ENCODE data around the gene SPI1.
"Not testable (repeated sequence)": the region's sequence is repeated elsewhere in the genome, so short reads cannot be mapped to it uniquely, and the experiment has no call there.

The SPI1 gene

GRCh38 chr11:47337229-47337924 is 41.0 kb downstream of the SPI1 start:
- DNase-seq: no peak

GRCh38 chr11:47336595-47336994 is 41.8 kb downstream of the SPI1 start:
- no peak for DNase-seq

DNA sequence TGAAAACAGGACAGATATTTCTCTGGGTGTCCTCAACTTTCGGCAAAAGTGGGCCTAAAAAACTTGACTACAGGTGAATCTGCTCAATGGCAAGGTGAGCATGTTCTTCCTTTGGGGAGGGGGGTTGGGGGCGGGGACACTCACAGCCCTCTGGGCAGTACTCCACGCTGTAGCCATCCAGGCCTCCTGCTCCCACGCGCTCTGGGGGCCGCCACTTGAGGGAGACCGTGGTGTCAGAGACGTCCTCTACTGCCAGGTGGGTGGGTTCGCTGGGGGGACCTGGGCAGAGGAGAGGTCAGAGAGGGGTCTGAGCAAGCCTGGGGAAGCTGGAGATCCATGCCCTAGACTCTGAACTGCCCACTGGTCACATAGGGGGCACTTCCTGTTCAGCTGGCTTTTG is 42.6 kb downstream of the SPI1 start:
- DNase-seq: no peak

GRCh38 chr11:47334699-47335411 is 43.5 kb downstream of the SPI1 start:
- DNase-seq: not testable (repeated sequence)

- DNase-seq: no peak
These were observed 44.4 kb downstream of the SPI1 start for GRCh38 chr11:47333886-47334443.

DNA sequence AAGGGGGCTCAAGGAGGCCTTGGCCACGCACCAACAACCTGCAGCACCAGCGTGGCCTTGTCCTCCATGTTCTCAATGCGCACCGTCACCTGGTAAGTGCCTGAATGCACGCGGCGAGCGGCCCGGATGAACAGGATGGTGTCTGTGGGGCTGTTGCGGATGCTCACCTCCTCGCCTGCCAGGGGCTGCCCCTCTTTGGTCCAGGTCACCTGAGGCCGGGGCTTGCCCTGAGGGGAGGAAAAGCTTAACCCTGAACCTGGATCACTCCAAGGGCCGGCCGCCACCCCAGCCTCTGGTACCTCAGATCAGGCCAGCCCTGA is 44.9 kb downstream of the SPI1 start:
- DNase-seq: no peak

- DNase-seq: no peak
These were observed 45.4 kb downstream of the SPI1 start for GRCh38 chr11:47332791-47333525.

DNA sequence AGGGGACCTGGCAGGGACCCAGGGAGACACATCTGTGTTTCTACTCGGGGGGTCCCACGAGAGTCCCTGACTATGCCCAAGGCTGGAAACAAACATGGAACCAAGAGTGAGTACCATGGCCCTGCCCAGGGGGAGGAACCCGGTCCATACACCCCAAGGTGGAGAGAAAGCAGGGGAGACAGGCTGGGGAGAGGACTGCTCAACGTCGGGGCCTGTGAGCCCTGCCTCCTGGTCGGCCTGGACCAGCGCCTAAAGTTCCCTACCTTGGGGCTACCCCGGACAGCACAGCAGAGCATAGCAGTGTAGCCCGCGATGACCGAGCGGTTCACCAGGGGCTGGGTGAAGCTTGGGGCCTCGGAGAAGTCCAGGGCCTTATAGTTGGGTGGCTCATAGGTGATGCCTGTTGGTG is 46.0 kb downstream of the SPI1 start:
- no peak for DNase-seq

- no peak for DNase-seq
These were observed 46.7 kb downstream of the SPI1 start for GRCh38 chr11:47331454-47332302.

DNA sequence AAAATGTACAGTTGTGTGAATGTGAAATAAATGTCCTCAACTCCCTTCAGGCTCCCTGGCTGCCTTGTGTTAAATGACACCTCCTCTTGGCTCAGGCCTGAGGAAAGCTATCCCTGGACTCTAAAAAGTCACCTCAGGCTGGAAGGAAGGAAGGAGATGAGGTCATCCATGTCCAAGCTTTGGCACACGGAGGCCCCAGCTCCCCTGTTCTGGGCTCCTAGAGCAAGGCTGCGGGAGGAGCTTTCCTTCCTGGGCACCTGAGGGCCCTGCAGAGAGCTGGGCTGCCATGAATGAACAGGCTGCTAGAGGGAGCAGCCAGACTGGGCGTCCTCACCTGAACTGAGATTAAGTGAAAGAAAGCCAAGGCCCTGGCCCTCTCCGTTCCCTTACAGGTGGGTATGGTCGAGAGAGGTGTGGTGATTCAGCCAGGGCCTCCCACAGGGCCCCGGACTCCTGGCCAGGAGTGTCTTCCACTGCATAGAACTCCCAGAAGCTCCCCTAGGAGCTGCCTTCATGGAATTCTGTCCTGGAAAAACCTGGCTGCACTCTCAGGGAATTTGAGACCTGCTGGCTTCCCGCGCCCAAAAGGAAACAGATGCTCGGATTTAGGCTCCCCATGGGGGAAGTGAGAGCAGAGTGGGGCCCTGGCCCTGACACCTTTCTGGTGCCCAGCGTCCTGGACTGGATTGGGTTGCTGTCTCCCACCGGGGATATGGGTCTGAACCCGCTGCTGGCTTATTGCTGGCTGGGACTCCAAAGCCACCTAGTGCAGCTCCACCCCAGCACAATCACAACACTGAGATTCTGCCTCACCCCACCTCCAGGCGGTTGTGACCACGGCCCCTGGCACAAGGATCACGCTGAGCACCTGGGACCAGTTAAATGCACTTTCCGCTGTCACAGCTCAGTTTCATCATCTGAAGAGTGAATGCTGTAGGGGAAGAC is 48.1 kb downstream of the SPI1 start:
- DNase-seq: peak; percentile 46

GRCh38 chr11:47329431-47329986 is 48.8 kb downstream of the SPI1 start:
- no peak for DNase-seq

DNA sequence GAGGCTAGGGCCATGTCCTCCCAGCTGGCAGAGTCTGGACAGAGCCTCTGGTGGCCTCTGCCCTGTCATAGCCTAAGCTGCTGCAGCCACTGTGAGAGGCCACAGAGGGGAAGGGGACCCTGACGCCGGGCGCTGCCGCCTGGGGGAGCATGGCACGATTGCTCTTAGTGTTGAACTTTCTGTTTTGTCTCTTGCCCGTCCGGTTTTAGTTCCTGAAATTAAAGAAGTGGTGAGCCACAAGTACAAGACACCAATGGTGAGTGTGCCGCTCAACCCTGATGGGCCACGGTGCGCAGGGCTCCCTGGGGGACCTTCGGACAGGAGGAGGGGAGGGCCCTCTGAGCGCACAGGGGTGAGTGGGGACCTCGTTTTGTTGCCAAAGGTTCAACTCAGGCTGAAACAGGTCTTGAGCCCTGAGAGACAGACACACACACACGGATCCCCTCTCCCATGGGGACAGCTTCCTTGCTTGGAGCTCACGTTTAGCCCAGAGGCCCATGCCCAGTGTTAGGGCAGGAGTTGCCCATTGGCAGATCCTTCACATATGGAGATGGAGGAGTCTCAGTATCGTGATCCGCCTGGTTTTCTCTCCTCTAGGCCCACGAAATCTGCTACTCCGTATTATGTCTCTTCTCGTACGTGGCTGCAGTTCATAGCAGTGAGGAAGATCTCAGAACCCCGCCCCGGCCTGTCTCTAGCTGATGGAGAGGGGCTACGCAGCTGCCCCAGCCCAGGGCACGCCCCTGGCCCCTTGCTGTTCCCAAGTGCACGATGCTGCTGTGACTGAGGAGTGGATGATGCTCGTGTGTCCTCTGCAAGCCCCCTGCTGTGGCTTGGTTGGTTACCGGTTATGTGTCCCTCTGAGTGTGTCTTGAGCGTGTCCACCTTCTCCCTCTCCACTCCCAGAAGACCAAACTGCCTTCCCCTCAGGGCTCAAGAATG is 49.6 kb downstream of the SPI1 start:
- DNase-seq: no peak

DNA sequence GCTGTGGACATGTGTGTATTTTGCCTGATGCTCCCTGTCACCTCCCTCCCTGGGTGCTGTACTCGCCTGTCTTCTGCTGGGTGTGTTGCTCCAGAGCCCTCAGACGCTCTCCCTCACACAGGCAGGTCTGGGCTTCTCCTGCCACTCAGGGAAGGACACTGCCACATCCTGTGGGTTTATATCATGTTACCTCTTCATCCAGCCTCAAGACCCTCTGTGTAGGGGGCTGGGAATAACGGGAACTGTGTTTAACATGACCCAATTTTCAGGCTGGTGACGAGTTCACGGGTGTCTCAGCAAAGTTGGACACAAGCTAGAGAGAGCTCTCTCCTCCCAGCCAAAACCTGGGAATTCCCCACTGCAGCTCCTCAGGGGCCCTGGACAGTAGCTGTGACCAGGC is 50.4 kb downstream of the SPI1 start:
- DNase-seq: no peak

GRCh38 chr11:47327025-47327424 is 51.3 kb downstream of the SPI1 start:
- no peak for DNase-seq

DNA sequence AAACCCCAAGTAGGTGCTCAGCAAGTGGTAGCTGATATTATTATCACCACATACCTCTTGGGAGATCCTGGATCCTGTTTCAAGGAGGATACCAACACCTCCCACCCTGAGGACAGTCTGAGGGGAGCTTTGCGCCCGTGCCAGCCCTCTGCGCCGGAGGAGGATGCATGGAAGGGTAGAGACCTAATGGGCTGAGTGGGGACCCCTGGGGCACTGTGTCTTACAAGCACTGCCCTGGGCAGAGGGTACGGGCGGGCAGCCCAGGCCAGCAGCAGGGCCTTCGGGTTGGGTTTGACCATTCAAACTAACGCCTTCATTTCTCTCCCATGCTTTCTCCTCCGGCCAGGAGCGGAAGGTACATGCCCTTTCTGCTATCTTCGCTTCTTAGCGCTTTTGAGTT is 52.1 kb downstream of the SPI1 start:
- DNase-seq: no peak

GRCh38 chr11:47325271-47326041 is 52.9 kb downstream of the SPI1 start:
- no peak for DNase-seq

DNA sequence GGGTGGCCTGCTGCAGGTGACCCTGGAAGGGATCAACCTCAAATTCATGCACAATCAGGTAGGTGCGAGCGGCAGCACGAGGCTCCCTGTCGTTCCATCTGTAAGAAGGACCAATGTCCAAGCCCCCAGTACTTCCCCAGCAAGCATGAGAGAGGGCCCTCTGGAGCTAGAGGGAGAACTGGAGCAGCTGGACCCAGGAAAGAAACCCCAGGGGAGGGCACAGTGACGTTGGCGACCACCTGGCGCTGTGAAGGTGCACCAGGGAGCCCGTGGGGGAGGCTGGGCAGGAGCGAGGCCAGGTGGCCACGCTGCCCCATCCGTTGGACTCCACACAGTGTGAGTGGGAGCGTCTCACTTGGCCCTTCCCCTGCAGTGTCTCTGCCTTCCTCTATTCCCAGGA is 53.8 kb downstream of the SPI1 start:
- no peak for DNase-seq

DNA sequence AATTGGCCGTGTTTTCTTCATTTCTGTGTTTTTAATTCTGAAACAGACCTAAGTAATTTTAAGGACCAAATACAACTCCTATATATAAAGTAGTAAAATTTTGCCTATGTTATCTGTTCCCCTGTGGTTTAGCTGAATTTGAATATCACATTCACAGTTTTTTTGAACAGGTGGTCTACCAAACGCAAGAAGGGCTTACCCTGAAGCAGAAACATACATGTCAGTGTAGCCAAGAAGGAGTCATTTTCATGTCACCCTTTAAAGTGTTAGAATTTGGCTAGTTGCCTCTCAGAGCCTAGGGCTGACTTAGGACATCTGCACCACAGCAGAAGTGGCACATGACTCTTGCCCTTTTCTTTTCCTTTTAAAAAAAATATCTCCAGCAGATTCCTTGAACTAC is 60.2 kb downstream of the SPI1 start:
- no peak for DNase-seq

DNA sequence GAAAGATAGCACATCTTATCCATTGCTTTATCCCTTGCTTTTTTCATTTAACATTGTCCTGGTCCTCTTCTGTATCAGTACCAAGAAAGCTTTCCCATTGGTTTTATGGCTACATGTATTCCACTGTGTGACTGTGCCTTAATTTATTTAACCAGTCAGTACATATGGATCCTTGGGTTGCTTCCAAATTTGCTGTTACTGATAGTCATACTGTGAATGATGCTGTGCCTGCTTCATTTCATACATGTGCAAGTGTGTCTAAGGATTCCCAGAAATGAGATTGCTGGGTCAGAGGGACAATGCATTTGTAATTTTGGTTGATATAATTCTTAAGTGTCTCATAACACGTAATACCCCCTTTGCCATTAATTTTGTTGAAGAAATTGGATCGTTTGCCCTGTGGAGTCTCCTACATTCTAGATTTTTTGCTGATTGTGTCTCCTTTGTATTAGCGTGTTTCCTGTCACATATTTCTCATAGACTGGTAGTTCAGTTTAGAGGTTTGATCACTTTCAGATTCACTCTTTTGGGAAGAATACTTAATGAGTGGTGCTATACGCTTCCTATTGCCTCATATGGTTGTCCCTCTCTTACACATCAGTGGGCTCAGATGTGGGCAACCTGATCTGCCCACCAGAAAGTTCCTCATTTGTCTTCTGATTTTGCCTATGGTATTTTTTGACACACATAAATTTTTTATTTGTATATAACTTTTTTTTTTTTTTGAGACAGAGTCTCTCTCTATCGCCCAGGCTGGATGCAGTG is 61.1 kb downstream of the SPI1 start:
- no peak for DNase-seq
